ENCODE data around the gene EMILIN1.
A peak's percentile ranks its signal among the peaks of the same experiment; 100 is the strongest.

Gene EMILIN1

DNA sequence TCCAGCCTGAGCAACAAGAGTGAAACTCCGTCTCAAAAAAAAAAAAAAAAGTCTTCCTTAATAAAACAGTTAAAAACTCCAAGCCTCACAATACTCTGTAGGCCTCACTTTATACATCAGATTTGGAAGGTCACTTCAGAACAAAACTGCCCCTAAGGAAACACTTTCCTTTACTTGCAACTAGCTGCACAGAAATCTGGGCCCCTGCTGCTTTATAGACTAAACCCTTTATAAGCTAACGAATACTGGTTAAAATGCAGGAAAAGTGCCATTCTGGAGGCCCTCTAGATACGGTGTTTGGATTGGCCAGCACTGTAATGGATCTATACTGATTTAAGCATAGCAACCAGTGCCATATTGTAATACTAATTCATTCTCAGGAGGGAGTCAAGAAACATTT lies 46.7 kb downstream of the EMILIN1 start:
- TF ChIP-seq ZNF274 (IDR thresholded peaks at IDR 0.05; ENCODE audit: low read depth, low read length): no peak
- no peak overlapping the region for H3K4me3 ChIP-seq (ENCODE audit: low read length)

DNA sequence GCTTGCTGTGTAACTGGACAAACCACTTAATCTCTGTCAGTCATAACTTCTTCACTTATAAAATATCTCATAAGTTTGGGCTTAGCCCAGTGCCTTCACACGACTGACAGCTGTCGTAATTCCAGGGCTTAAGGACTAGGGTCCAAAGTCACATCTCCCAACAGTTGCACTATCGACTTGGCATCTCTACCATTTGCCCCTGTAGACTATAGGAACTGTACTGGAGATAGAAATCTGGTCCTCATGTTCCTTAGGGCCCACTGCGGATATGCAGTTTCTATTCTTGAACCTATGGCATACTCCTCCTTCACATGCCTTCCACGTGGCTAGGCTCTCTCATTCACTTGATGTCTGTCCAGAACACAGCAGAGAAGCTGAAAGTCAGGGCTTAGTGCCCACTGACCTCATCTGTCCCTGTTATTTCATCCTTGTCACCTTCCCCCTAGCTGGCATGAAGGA lies 47.9 kb downstream of the EMILIN1 start:
- no peak for TF ChIP-seq ZNF274 (IDR thresholded peaks at IDR 0.05; ENCODE audit: low read depth, low read length)
- no peak overlapping the region for H3K4me3 ChIP-seq (ENCODE audit: low read length)

DNA sequence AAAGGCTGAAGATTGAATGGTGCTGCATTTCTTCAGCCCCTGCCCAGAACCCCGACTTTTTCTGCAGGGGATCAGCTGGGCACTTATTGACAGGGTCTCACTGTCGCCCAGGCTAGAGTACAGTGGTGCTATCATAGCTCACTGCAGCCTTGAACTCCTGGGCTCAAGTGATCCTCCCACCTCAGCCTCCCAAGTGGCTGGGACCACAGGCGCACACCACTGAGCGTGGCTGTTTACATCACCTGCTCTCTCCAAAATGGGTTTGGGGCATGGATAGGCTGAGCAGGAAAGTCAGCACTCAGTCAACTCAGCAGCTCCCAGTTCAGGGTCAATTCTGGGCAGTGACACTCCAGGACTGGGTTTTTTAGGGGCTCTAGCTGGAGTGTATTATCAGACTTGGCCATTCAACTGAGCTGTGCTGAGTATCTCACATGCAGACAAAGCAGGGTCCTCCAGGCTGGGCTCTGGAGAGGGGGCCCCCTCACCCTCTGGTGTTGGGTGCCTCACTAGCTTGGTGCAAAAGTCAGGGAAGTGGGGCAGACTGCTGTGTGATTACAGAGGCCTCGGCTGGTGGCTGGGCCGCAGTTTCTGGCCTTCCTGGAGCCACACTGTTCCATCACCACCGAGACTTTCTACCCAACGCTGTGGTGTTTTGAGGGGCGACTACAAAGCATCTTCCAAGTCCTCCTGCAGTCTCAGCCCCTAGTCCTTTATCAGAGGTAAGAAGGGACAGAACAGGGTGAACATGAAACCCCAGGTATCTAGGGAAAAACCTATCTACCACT lies 49.7 kb downstream of the EMILIN1 start:
- no peak for TF ChIP-seq ZNF274 (IDR thresholded peaks at IDR 0.05; ENCODE audit: low read depth, low read length)
- H3K4me3 ChIP-seq (ENCODE audit: low read length): no peak overlapping the region

DNA sequence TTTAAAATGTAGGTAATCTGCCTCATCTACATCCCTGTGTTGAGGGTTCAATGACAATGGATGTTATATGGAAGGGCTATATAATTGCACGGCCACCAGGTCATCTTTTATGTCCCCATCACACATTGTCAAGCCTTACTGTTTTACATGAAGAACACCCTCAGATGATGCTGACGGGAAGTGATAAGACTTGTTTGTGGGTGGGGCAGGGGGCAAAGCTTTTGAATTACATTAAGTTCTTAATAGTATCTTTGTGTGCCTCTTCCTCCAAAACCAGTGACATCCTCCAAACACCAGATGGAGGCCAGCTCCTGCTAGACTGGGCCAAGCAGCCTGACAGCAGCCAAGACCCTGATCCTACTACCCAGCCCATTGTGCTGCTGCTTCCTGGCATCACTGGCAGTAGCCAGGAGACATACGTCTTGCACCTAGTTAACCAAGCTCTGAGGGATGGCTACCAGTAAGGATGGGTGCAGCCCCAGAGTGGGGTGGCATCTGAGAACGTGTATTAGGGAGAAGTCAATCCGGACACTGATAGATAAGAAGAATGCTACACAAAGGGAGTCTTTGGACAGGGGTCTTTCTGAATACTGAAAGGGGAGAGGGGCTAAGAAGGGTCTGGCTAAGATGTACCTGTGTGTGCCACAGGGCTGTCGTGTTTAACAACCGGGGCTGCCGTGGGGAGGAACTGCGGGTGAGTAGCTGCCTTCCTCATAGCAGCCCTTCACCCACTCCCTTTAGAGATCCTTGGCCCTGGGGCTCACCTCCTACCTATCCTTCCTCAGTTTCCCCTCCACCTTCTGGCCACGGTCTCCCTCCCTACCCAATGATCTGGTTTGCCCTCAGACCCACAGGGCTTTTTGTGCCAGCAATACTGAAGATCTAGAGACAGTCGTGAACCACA lies 50.5 kb downstream of the EMILIN1 start:
- no peak for TF ChIP-seq ZNF274 (IDR thresholded peaks at IDR 0.05; ENCODE audit: low read depth, low read length)
- H3K4me3 ChIP-seq (ENCODE audit: low read length): no peak overlapping the region

DNA sequence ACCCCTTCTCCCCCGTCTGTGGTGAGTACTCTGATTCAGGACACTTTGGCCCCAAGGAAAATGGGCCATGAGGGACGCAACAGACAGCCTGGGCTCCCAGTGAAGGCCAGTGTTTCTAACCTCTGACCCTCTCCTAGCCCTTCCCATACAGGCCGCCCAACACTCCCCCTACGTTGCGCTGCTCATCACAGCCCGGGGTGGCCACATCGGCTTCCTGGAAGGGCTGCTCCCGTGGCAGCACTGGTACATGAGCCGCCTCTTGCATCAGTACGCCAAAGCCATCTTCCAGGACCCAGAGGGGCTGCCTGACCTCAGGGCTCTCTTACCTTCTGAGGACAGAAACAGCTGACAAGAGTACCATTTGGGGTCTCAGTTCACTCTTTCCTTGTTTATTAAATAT lies 52.0 kb downstream of the EMILIN1 start:
- TF ChIP-seq ZNF274 (IDR thresholded peaks at IDR 0.05; ENCODE audit: low read depth, low read length): no peak
- no peak overlapping the region for H3K4me3 ChIP-seq (ENCODE audit: low read length)

DNA sequence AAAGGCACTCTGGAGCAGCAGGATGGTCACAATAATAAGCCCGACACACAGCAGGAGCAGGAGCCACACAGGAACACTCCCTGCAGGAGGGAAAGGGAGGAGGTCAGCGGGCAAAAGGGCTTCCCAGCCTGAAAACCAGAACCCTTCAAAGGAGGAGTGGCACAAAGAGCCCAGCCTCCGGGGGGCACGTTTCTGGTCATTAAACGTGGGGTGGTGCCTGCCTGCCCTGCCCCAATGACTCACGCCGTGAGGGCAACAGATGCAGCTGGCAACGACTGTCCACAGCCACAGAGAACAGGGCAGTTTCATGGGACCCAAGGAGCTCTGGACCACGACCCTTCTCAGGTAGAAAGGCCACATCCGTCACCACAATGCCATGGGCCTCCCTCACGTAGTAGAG lies 53.0 kb downstream of the EMILIN1 start:
- TF ChIP-seq ZNF274 (IDR thresholded peaks at IDR 0.05; ENCODE audit: low read depth, low read length): no peak
- no peak overlapping the region for H3K4me3 ChIP-seq (ENCODE audit: low read length)

- peak overlapping the region; percentile 82 for H3K4me3 ChIP-seq (ENCODE audit: low read length)
- no peak for TF ChIP-seq ZNF274 (IDR thresholded peaks at IDR 0.05; ENCODE audit: low read depth, low read length)
Observed at GRCh38 chr2:27133195-27133875, 54.9 kb downstream of the EMILIN1 start.

DNA sequence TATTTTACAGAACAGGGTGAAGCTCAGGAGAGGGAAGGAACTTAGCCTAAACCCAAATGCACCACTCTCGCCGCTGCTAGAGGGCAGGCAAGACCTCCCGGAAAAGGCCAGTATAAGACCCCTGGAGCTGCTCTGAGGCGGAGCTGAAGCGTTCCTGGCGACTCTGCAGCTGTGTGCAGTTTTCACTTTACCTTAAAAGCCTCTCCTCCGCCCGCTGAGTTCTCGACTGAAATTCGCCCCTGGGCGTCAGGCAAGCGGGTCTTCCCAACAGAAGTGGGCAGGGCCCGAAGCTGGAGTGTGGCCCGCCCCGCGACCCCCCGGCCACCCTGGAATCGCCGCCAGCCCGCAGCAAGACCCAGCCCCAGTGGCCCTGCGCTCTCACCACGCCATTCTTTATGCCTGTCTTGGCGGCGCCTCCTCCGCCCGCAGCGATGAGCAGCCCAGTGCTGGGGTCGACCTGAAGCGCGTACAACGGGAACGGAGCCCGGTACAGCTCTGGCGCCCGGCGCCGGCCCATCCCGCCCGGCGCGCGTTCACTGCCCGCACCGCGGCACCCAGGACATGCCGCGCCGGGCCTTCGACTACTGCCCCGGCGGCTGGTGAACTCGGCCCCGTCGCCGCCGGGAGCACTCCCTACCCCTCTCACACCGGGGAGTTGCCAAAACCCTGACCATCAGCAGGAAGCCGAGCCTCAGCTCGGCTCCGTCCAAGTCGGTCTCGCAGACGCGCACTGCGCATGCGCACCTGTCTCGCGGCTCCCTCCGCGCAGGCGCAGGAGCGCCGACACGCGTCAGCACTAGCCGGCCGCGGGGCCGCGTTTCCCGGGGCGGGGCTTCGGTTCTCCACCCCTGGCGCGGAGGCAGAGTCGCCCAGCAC lies 55.7 kb downstream of the EMILIN1 start, which contains the start of gene PREB:
Gene PREB (minus strand): TSS at position 732 of the 876 bp plus-strand sequence. CDS start 215 bp downstream, at position 517.
- no peak for TF ChIP-seq ZNF274 (IDR thresholded peaks at IDR 0.05; ENCODE audit: low read depth, low read length)
- peak within 1 kb of the TSS; percentile 82 for H3K4me3 ChIP-seq (ENCODE audit: low read length)

DNA sequence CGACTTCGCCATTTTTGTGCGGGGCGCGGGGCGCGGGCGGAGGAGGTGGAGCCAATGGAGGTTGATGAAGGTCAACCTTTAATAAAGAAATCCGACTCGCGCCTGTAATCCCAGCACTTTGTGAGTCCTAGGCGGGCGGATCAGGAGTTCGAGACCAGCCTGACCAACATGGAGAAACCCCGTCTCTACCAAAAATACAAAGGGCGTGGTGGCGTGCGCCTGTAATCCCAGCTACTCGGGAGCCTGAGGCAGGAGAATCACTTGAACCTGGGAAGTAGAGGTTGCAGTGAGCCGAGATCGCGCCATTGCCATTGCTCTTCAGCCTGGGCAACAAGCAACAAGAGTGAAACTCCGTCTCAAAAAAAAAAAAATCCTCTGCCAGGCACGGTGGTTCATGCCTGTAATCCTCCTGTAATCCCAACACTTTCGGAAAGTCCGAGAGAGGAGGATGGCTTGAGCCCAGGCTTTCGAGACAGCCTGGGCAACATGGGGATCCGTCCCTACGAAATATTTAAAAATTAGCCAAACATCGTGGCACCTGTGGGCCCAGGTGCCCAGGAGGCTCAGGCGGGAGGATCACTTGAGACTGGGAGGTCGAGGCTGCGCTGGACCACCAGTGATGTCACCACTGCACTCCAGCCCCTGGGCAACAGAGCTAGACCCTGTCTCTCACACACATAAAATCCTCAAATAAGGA lies 56.5 kb downstream of the EMILIN1 start:
- peak overlapping the region; percentile 37; the same call in 1 of the 2 replicates for H3K4me3 ChIP-seq (ENCODE audit: low read length)
- no peak for TF ChIP-seq ZNF274 (IDR thresholded peaks at IDR 0.05; ENCODE audit: low read depth, low read length)

GRCh38 chr2:27135478-27135955 lies 57.1 kb downstream of the EMILIN1 start:
- no peak overlapping the region for H3K4me3 ChIP-seq (ENCODE audit: low read length)
- TF ChIP-seq ZNF274 (IDR thresholded peaks at IDR 0.05; ENCODE audit: low read depth, low read length): no peak
